Gastroesophageal sphincter (tissue), 3 donors: ENCODE results near the gene STARD3.

Experiments
- CTCF ChIP-seq, 4 experiments: fragments of 200-600 bp in 2 of 4; fragments of 450-650 bp in 2 of 4; sonication (generic) in 1 of 4; IDR thresholded peaks; one replicate each; pipeline ENCODE4 v1.5.1; 2017 to 2019; ENCODE audit warnings: antibody characterized with exemption in 4 of 4, mild to moderate bottlenecking in 2 of 4, moderate library complexity in 2 of 4
- EP300 ChIP-seq: sonication (generic); formaldehyde crosslinking; IDR thresholded peaks from one replicate; pipeline ENCODE4 v1.6.1; 2017; ENCODE audit warnings: antibody characterized with exemption, mild to moderate bottlenecking
- POLR2A ChIP-seq, 2 donors: fragments of 450-650 bp; IDR thresholded peaks; one replicate each; pipeline ENCODE4 v1.6.1; 2017; ENCODE audit warnings: antibody characterized with exemption in 2 of 2, mild to moderate bottlenecking in 2 of 2, moderate library complexity in 1 of 2
- POLR2AphosphoS5 ChIP-seq: sonication (generic); formaldehyde crosslinking; IDR thresholded peaks from one replicate; pipeline ENCODE4 v1.6.1; 2017; ENCODE audit warnings: antibody characterized with exemption

- TF ChIP-seq CTCF (IDR thresholded peaks at IDR 0.05) (no peak), POLR2A (IDR thresholded peaks at IDR 0.05) (no peak), EP300 (no peak), POLR2AphosphoS5 (no peak)
Measured at GRCh38 chr17:39701012-39701783, 64.3 kb downstream of the STARD3 start.
